CD4-positive, CD25-positive, alpha-beta regulatory T cell (primary cell): ENCODE results near the gene PPM1G. TPM values are rescaled to one million over a fixed set of nuclear protein-coding genes. Genes with fewer than 3 reads are reported as not detected.
A peak's percentile ranks its signal among the peaks of the same experiment; 100 is the strongest.

Experiments used
- ATAC-seq, 2 donors: fragments of 150-1000 bp; cut with Tn5 transposase; one replicate each; pipeline ENCODE4 v1.10.0; 2021; ENCODE audit warnings: low read depth in 2 of 2, moderate number of reproducible peaks in 2 of 2, moderate library complexity in 1 of 2
- DNase-seq, 3 donors: peaks; one replicate each; pipeline versions ENCODE4 v3.0.0 to v3.0.0-alpha.2; 2012 to 2022; ENCODE audit warnings: mixed read lengths in 1 of 3
- H3K27ac ChIP-seq: one replicate; pipeline ENCODE4 v1.7.0; 2013; ENCODE audit warnings: mild to moderate bottlenecking, low read length; ENCODE audit not compliant: insufficient read depth, poor library complexity, severe bottlenecking
- H3K27me3 ChIP-seq: one replicate; pipeline ENCODE4 v1.7.0; 2013; ENCODE audit warnings: low read length; ENCODE audit not compliant: control insufficient read depth, insufficient read depth
- H3K36me3 ChIP-seq: one replicate; pipeline ENCODE4 v1.7.0; 2013; ENCODE audit warnings: mild to moderate bottlenecking, low read length, moderate library complexity; ENCODE audit not compliant: control insufficient read depth, insufficient read depth
- H3K4me1 ChIP-seq: 2 replicates; pipeline ENCODE4 v1.7.0; 2013; ENCODE audit warnings: mild to moderate bottlenecking, low read length; ENCODE audit not compliant: insufficient read depth, control insufficient read depth, poor library complexity, severe bottlenecking
- H3K4me3 ChIP-seq: one replicate; pipeline ENCODE4 v1.7.0; 2013; ENCODE audit warnings: low read depth, mild to moderate bottlenecking, low read length, moderate library complexity
- H3K9me3 ChIP-seq, 2 experiments: 1 replicate in 1 of 2; 2 replicates in 1 of 2; pipeline ENCODE4 v1.7.0; 2013; ENCODE audit warnings: low read length in 2 of 2, mild to moderate bottlenecking in 1 of 2, moderate library complexity in 1 of 2; ENCODE audit not compliant: control insufficient read depth in 2 of 2
- H3K27ac Mint-ChIP-seq, 3 donors: one replicate each; pipeline ENCODE4 v1.8.0; 2020 to 2022; ENCODE audit warnings: mild to moderate bottlenecking in 3 of 3, mixed read lengths in 3 of 3, moderate library complexity in 2 of 3
- H3K27me3 Mint-ChIP-seq: one replicate; pipeline ENCODE4 v1.8.0; 2022; ENCODE audit warnings: mild to moderate bottlenecking, mixed read lengths
- H3K36me3 Mint-ChIP-seq: one replicate; pipeline ENCODE4 v1.8.0; 2020; ENCODE audit warnings: mixed read lengths
- H3K4me1 Mint-ChIP-seq, 4 donors: one replicate each; pipeline ENCODE4 v1.8.0; 2020 to 2022; ENCODE audit warnings: mixed read lengths in 4 of 4, mild to moderate bottlenecking in 1 of 4
- H3K4me3 Mint-ChIP-seq, 4 donors: one replicate each; pipeline ENCODE4 v1.8.0; 2020 to 2022; ENCODE audit warnings: mild to moderate bottlenecking in 4 of 4, mixed read lengths in 4 of 4, moderate library complexity in 3 of 4
- H3K9me3 Mint-ChIP-seq, 7 donors: one replicate each; pipeline ENCODE4 v1.8.0; 2020 to 2022; ENCODE audit warnings: mixed read lengths in 7 of 7, mild to moderate bottlenecking in 3 of 7, moderate library complexity in 2 of 7
- polyA plus RNA-seq, 4 donors: library from polyadenylated mRNA; unstranded; fragments of 300-500 nt; fragmentation: Illumina TruSeq; gene quantifications; one replicate each; pipeline ENCODE4 v1.2.3, GENCODE V29; 2021
- total RNA-seq: library from RNA; stranded (reverse); gene quantifications from one replicate; pipeline ENCODE4 v1.2.3, GENCODE V29; 2022

PPM1G gene
- total and polyA plus RNA-seq, 5 donors from 2014 or later = 73.7 to 144 (median 117) TPM

- Mint-ChIP-seq H3K27me3 (no peaks in the 10 kb centered on the region), H3K36me3 (peaks cover 21% of the 10 kb centered on the region), H3K4me3 (peak overlapping the region in 3 of 4 donors; percentile 35 to 87 (median 41)), H3K9me3 (no peaks in the 10 kb centered on the region), H3K27ac (peak overlapping the region in 1 of 3 donors; percentile 43), H3K4me1 (peaks cover 7 to 44% (median 33%) of the 10 kb centered on the region in 4 donors)
- H3K27me3 ChIP-seq = no peaks in the 10 kb centered on the region
- no peak overlapping the region for H3K27ac ChIP-seq
- ATAC-seq (no peak), DNase-seq (no peak)
- H3K4me3 ChIP-seq = no peak overlapping the region
- peaks cover 58% of the 10 kb centered on the region for H3K36me3 ChIP-seq
- no peaks in the 10 kb centered on the region for H3K9me3 ChIP-seq
- H3K4me1 ChIP-seq = peaks cover 22% of the 10 kb centered on the region
Measured at GRCh38 chr2:27377618-27378095, 31.7 kb downstream of the PPM1G start.

- H3K9me3 ChIP-seq = no peaks in the 10 kb centered on the region
- DNase-seq (no peak), ATAC-seq (no peak)
- H3K27ac ChIP-seq = no peak overlapping the region
- peaks cover 28% of the 10 kb centered on the region for H3K4me1 ChIP-seq
- no peak overlapping the region for H3K4me3 ChIP-seq
- Mint-ChIP-seq H3K4me1 (peaks cover 7 to 50% (median 38%) of the 10 kb centered on the region in 4 donors), H3K9me3 (no peaks in the 10 kb centered on the region), H3K27ac (peak overlapping the region in 1 of 3 donors; percentile 43), H3K4me3 (peak overlapping the region in 2 of 4 donors; percentile 8 to 87), H3K27me3 (no peaks in the 10 kb centered on the region), H3K36me3 (peaks cover 24% of the 10 kb centered on the region)
- H3K36me3 ChIP-seq = peaks cover 59% of the 10 kb centered on the region
- H3K27me3 ChIP-seq = no peaks in the 10 kb centered on the region
Measured at GRCh38 chr2:27376866-27377617, 32.3 kb downstream of the PPM1G start.

- Mint-ChIP-seq H3K9me3 (no peaks in the 10 kb centered on the region), H3K27ac (peak overlapping the region in 1 of 3 donors; percentile 51), H3K27me3 (no peaks in the 10 kb centered on the region), H3K36me3 (peaks cover 24% of the 10 kb centered on the region), H3K4me1 (peaks cover 7 to 53% (median 42%) of the 10 kb centered on the region in 4 donors), H3K4me3 (peak overlapping the region in 1 of 4 donors; percentile 87)
- DNase-seq (no peak), ATAC-seq (no peak)
- Histone ChIP-seq H3K27me3 (no peaks in the 10 kb centered on the region), H3K4me1 (peaks cover 35% of the 10 kb centered on the region), H3K9me3 (no peaks in the 10 kb centered on the region), H3K36me3 (peaks cover 52% of the 10 kb centered on the region), H3K27ac (no peak overlapping the region), H3K4me3 (no peak overlapping the region)
Measured at GRCh38 chr2:27376151-27376865, 33.1 kb downstream of the PPM1G start.

GRCh38 chr2:27375513-27376099, 33.8 kb downstream of the PPM1G start:
- ATAC-seq (no peak), DNase-seq (no peak)
- H3K4me3 Mint-ChIP-seq = peak overlapping the region in 2 of 4 donors; percentile 78 to 87
- H3K27ac ChIP-seq = no peak overlapping the region
- H3K9me3 Mint-ChIP-seq = no peaks in the 10 kb centered on the region
- H3K27ac Mint-ChIP-seq = peak overlapping the region in 2 of 3 donors; percentile 17 to 51
- peaks cover 24% of the 10 kb centered on the region for H3K36me3 Mint-ChIP-seq
- peaks cover 34% of the 10 kb centered on the region for H3K4me1 ChIP-seq
- H3K36me3 ChIP-seq = peaks cover 52% of the 10 kb centered on the region
- no peak overlapping the region for H3K4me3 ChIP-seq
- H3K9me3 ChIP-seq = no peaks in the 10 kb centered on the region
- no peaks in the 10 kb centered on the region for H3K27me3 Mint-ChIP-seq
- no peaks in the 10 kb centered on the region for H3K27me3 ChIP-seq
- H3K4me1 Mint-ChIP-seq = peaks cover 7 to 49% (median 39%) of the 10 kb centered on the region in 4 donors

- Mint-ChIP-seq H3K4me1 (peaks cover 3 to 46% (median 35%) of the 10 kb centered on the region in 4 donors), H3K27ac (peak overlapping the region in 1 of 3 donors; percentile 56), H3K9me3 (no peaks in the 10 kb centered on the region), H3K27me3 (no peaks in the 10 kb centered on the region), H3K36me3 (peaks cover 28% of the 10 kb centered on the region), H3K4me3 (peak overlapping the region in 3 of 4 donors; percentile 36 to 77 (median 77))
- H3K4me1 ChIP-seq = peaks cover 31% of the 10 kb centered on the region
- peaks cover 52% of the 10 kb centered on the region for H3K36me3 ChIP-seq
- no peaks in the 10 kb centered on the region for H3K27me3 ChIP-seq
- ATAC-seq = no peak
- no peak for DNase-seq
- no peak overlapping the region for H3K27ac ChIP-seq
- H3K9me3 ChIP-seq = no peaks in the 10 kb centered on the region
- H3K4me3 ChIP-seq = no peak overlapping the region
Measured at GRCh38 chr2:27373567-27373966, 35.8 kb downstream of the PPM1G start.

GRCh38 chr2:27372937-27373336, 36.5 kb downstream of the PPM1G start:
- H3K9me3 ChIP-seq = no peaks in the 10 kb centered on the region
- peak overlapping the region; percentile 58 to 100 (median 88) for H3K4me3 Mint-ChIP-seq
- DNase-seq (peak in 1 of 3 donors; percentile 69), ATAC-seq (no peak)
- H3K27ac ChIP-seq = no peak overlapping the region
- no peaks in the 10 kb centered on the region for H3K27me3 Mint-ChIP-seq
- H3K4me3 ChIP-seq = peak overlapping the region; percentile 50
- peaks cover 28% of the 10 kb centered on the region for H3K36me3 Mint-ChIP-seq
- H3K36me3 ChIP-seq = peaks cover 52% of the 10 kb centered on the region
- H3K4me1 ChIP-seq = peaks cover 31% of the 10 kb centered on the region
- H3K9me3 Mint-ChIP-seq = no peaks in the 10 kb centered on the region
- peaks cover 3 to 50% (median 38%) of the 10 kb centered on the region in 4 donors for H3K4me1 Mint-ChIP-seq
- H3K27ac Mint-ChIP-seq = peak overlapping the region in 2 of 3 donors; percentile 44 to 78
- no peaks in the 10 kb centered on the region for H3K27me3 ChIP-seq

GRCh38 chr2:27370816-27371620, 38.4 kb downstream of the PPM1G start:
- Mint-ChIP-seq H3K4me1 (peaks cover 3 to 58% (median 41%) of the 10 kb centered on the region in 4 donors), H3K9me3 (no peaks in the 10 kb centered on the region), H3K27me3 (no peaks in the 10 kb centered on the region), H3K36me3 (peaks cover 29% of the 10 kb centered on the region), H3K4me3 (peak overlapping the region; percentile 91 to 100 (median 100)), H3K27ac (peak overlapping the region; percentile 94 to 98 (median 97))
- DNase-seq (peak; percentile 24 to 66 (median 28)), ATAC-seq (peak in 1 of 2 donors; percentile 0)
- H3K36me3 ChIP-seq = peaks cover 51% of the 10 kb centered on the region
- H3K27ac ChIP-seq = peak overlapping the region; percentile 88
- H3K4me3 ChIP-seq = peak overlapping the region; percentile 77
- no peaks in the 10 kb centered on the region for H3K9me3 ChIP-seq
- H3K27me3 ChIP-seq = no peaks in the 10 kb centered on the region
- peaks cover 31% of the 10 kb centered on the region for H3K4me1 ChIP-seq
